Trophoblast cell (in vitro differentiated cells and primary cell): ENCODE results near the gene SLC20A1.

ENCODE experiments used
- DNase-seq, 2 donors: peaks; one replicate each; pipeline ENCODE4 v3.0.0-alpha.2; 2016
- H2AFZ ChIP-seq: 2 replicates; pipeline ENCODE4 v1.6.1; 2013; ENCODE audit warnings: low read length, moderate library complexity, mild to moderate bottlenecking; ENCODE audit not compliant: insufficient read depth, poor library complexity
- H2AK5ac ChIP-seq: 2 replicates; pipeline ENCODE4 v1.6.1; 2013; ENCODE audit warnings: mild to moderate bottlenecking, low read length
- H2BK120ac ChIP-seq: 2 replicates; pipeline ENCODE4 v1.6.1; 2013; ENCODE audit warnings: low read length, mild to moderate bottlenecking, moderate library complexity; ENCODE audit not compliant: insufficient read depth, poor library complexity
- H2BK12ac ChIP-seq: 2 replicates; pipeline ENCODE4 v1.6.1; 2013; ENCODE audit warnings: mild to moderate bottlenecking, low read length, moderate library complexity
- H2BK5ac ChIP-seq: 2 replicates; pipeline ENCODE4 v1.6.1; 2013; ENCODE audit warnings: low read length, low read depth, moderate library complexity, mild to moderate bottlenecking; ENCODE audit not compliant: poor library complexity
- H3K14ac ChIP-seq: 2 replicates; pipeline ENCODE4 v1.6.1; 2013; ENCODE audit warnings: mild to moderate bottlenecking, low read length
- H3K18ac ChIP-seq: 2 replicates; pipeline ENCODE4 v1.6.1; 2013; ENCODE audit warnings: mild to moderate bottlenecking, low read length
- H3K23ac ChIP-seq: 2 replicates; pipeline ENCODE4 v1.6.1; 2013; ENCODE audit warnings: low read length
- H3K27ac ChIP-seq: 2 replicates; pipeline ENCODE4 v1.5.1; 2013; ENCODE audit warnings: low read depth, mild to moderate bottlenecking, inconsistent platforms, low read length, moderate library complexity
- H3K27me3 ChIP-seq: 2 replicates; pipeline ENCODE4 v1.6.1; 2013; ENCODE audit warnings: inconsistent platforms, mild to moderate bottlenecking, low read length, moderate library complexity; ENCODE audit not compliant: insufficient read depth
- H3K36me3 ChIP-seq, 2 experiments: 1 replicate in 1 of 2; 2 replicates in 1 of 2; pipeline ENCODE4 v1.6.1; 2013; ENCODE audit warnings: low read length in 2 of 2, mild to moderate bottlenecking in 2 of 2, moderate library complexity in 1 of 2; ENCODE audit not compliant: insufficient read depth in 2 of 2, control insufficient read depth in 1 of 2
- H3K4ac ChIP-seq: 2 replicates; pipeline ENCODE4 v1.6.1; 2013; ENCODE audit warnings: low read depth, mild to moderate bottlenecking, low read length, moderate library complexity
- H3K4me1 ChIP-seq, 2 experiments: 1 replicate in 1 of 2; 2 replicates in 1 of 2; pipeline ENCODE4 v1.6.1; 2013; ENCODE audit warnings: low read length in 2 of 2, mild to moderate bottlenecking in 2 of 2, moderate library complexity in 1 of 2; ENCODE audit not compliant: insufficient read depth in 2 of 2, control insufficient read depth in 1 of 2
- H3K4me2 ChIP-seq: 2 replicates; pipeline ENCODE4 v1.6.1; 2013; ENCODE audit warnings: inconsistent platforms, mild to moderate bottlenecking, low read length, moderate library complexity
- H3K4me3 ChIP-seq: 2 replicates; pipeline ENCODE4 v1.5.1; 2013; ENCODE audit warnings: mild to moderate bottlenecking, low read depth, low read length, inconsistent platforms
- H3K79me1 ChIP-seq: one replicate; pipeline ENCODE4 v1.6.1; 2013; ENCODE audit warnings: low read length
- H3K79me2 ChIP-seq: 2 replicates; pipeline ENCODE4 v1.6.1; 2013; ENCODE audit warnings: low read length, mild to moderate bottlenecking; ENCODE audit not compliant: control insufficient read depth, insufficient read depth, poor library complexity
- H3K9ac ChIP-seq: 2 replicates; pipeline ENCODE4 v1.6.1; 2013; ENCODE audit warnings: mild to moderate bottlenecking, low read length
- H3K9me3 ChIP-seq: 2 replicates; pipeline ENCODE4 v1.6.1; 2013; ENCODE audit warnings: low read depth, mild to moderate bottlenecking, control low read depth, inconsistent platforms, low read length; ENCODE audit not compliant: insufficient read depth
- H4K12ac ChIP-seq: 2 replicates; pipeline ENCODE4 v1.6.1; 2013; ENCODE audit warnings: low read depth, mild to moderate bottlenecking, low read length, moderate library complexity
- H4K8ac ChIP-seq: 2 replicates; pipeline ENCODE4 v1.6.1; 2013; ENCODE audit warnings: low read depth, mild to moderate bottlenecking, low read length, moderate library complexity
- H4K91ac ChIP-seq: one replicate; pipeline ENCODE4 v1.6.1; 2013; ENCODE audit warnings: low read depth, mild to moderate bottlenecking, low read length, moderate library complexity
- WGBS: extraction: QIAGEN DNeasy Blood & Tissue Kit; methylation state at CpG from one replicate; pipeline ENCODE4 v1.1.7; 2013; ENCODE audit warnings: missing lambda C conversion rate; ENCODE audit not compliant: insufficient read length, insufficient coverage; ENCODE audit errors: extremely low coverage; 5-methylcytosine and 5-hydroxymethylcytosine counted together

Gene SLC20A1

GRCh38 chr2:112687522-112687921 is 41.8 kb downstream of the SLC20A1 start:
- Histone ChIP-seq H3K4me2 (no peak overlapping the region), H3K14ac (no peak overlapping the region), H3K18ac (no peak overlapping the region), H3K4me3 (no peak overlapping the region), H4K12ac (no peak overlapping the region), H2AFZ (no peak overlapping the region), H3K9me3 (no peaks in the 10 kb centered on the region), H3K79me2 (no peaks in the 10 kb centered on the region), H2BK5ac (no peak overlapping the region), H3K4ac (no peak overlapping the region), H3K79me1 (peaks cover 5% of the 10 kb centered on the region), H3K27me3 (no peaks in the 10 kb centered on the region), H3K9ac (no peak overlapping the region), H3K27ac (no peak overlapping the region), H2BK12ac (no peak overlapping the region), H3K36me3 (no peaks in the 10 kb centered on the region), H2BK120ac (no peak overlapping the region), H4K91ac (no peak overlapping the region), H2AK5ac (no peak overlapping the region), H3K23ac (no peak overlapping the region), H4K8ac (no peak overlapping the region), H3K4me1 (peaks cover 7% of the 10 kb centered on the region in 2 experiments)
- no peak for DNase-seq
- no CpG with 5 or more reads among the region's 6 CpGs for WGBS

GRCh38 chr2:112688086-112688880 is 42.5 kb downstream of the SLC20A1 start:
- Histone ChIP-seq H2BK5ac (no peak overlapping the region), H3K23ac (no peak overlapping the region), H3K79me2 (no peaks in the 10 kb centered on the region), H4K12ac (no peak overlapping the region), H3K4ac (no peak overlapping the region), H4K8ac (peak overlapping the region; percentile 27), H3K27me3 (no peaks in the 10 kb centered on the region), H3K27ac (no peak overlapping the region), H4K91ac (no peak overlapping the region), H3K4me2 (no peak overlapping the region), H2BK12ac (peak overlapping the region; percentile 45), H3K36me3 (no peaks in the 10 kb centered on the region), H3K79me1 (peaks cover 3% of the 10 kb centered on the region), H2AK5ac (no peak overlapping the region), H2AFZ (no peak overlapping the region), H3K9ac (no peak overlapping the region), H3K9me3 (no peaks in the 10 kb centered on the region), H3K18ac (no peak overlapping the region), H3K4me3 (no peak overlapping the region), H3K4me1 (peaks cover 9 to 10% of the 10 kb centered on the region in 2 experiments), H2BK120ac (no peak overlapping the region), H3K14ac (no peak overlapping the region)
- no CpG with 5 or more reads among the region's 14 CpGs for WGBS
- DNase-seq: no peak

- H3K4me1 ChIP-seq: peaks cover 4% of the 10 kb centered on the region in 2 experiments
- H3K18ac ChIP-seq: no peak overlapping the region
- H3K79me2 ChIP-seq: no peaks in the 10 kb centered on the region
These were observed 45.2 kb downstream of the SLC20A1 start for GRCh38 chr2:112690853-112691401.

GRCh38 chr2:112691881-112692281 is 46.1 kb downstream of the SLC20A1 start:
- H3K27ac ChIP-seq: no peak overlapping the region
- H3K9ac ChIP-seq: no peak overlapping the region
- H3K79me1 ChIP-seq: no peaks in the 10 kb centered on the region
- no peak overlapping the region for H3K23ac ChIP-seq
- H3K14ac ChIP-seq: no peak overlapping the region
- H3K79me2 ChIP-seq: no peaks in the 10 kb centered on the region
- H2BK12ac ChIP-seq: no peak overlapping the region
- no peak overlapping the region for H4K8ac ChIP-seq
- no peaks in the 10 kb centered on the region for H3K9me3 ChIP-seq
- no peaks in the 10 kb centered on the region for H3K36me3 ChIP-seq
- no peak overlapping the region for H4K91ac ChIP-seq
- WGBS: no CpG with 5 or more reads among the region's 4 CpGs
- no peak overlapping the region for H3K4me3 ChIP-seq
- no peak overlapping the region for H2BK5ac ChIP-seq
- H3K27me3 ChIP-seq: no peaks in the 10 kb centered on the region
- H2BK120ac ChIP-seq: no peak overlapping the region
- no peak overlapping the region for H3K18ac ChIP-seq
- H2AK5ac ChIP-seq: no peak overlapping the region
- H3K4me2 ChIP-seq: no peak overlapping the region
- H3K4me1 ChIP-seq: peaks cover 4% of the 10 kb centered on the region in 2 experiments
- DNase-seq: no peak
- H2AFZ ChIP-seq: no peak overlapping the region
- no peak overlapping the region for H4K12ac ChIP-seq
- no peak overlapping the region for H3K4ac ChIP-seq

More at GRCh38 chr2:112690853-112691401, 45.2 kb downstream of the SLC20A1 start:
- H3K14ac ChIP-seq: no peak overlapping the region
- H3K4ac ChIP-seq: no peak overlapping the region
- no peaks in the 10 kb centered on the region for H3K79me1 ChIP-seq
- H4K91ac ChIP-seq: no peak overlapping the region
- H3K9ac ChIP-seq: no peak overlapping the region
- H3K36me3 ChIP-seq: no peaks in the 10 kb centered on the region
- H3K4me3 ChIP-seq: no peak overlapping the region
- H2BK5ac ChIP-seq: no peak overlapping the region
- H4K12ac ChIP-seq: no peak overlapping the region
- H3K23ac ChIP-seq: no peak overlapping the region
- H2BK120ac ChIP-seq: no peak overlapping the region
- H2AK5ac ChIP-seq: no peak overlapping the region
- no peak overlapping the region for H4K8ac ChIP-seq
- no CpG with 5 or more reads among the region's 9 CpGs for WGBS
- H3K27me3 ChIP-seq: no peaks in the 10 kb centered on the region
- no peaks in the 10 kb centered on the region for H3K9me3 ChIP-seq
- no peak overlapping the region for H3K27ac ChIP-seq
- no peak overlapping the region for H2AFZ ChIP-seq
- no peak overlapping the region for H2BK12ac ChIP-seq
- DNase-seq: peak; percentile 62 to 78
- no peak overlapping the region for H3K4me2 ChIP-seq
